ENCODE data around the gene SNED1.
"Not testable (repeated sequence)": the region's sequence is repeated elsewhere in the genome, so short reads cannot be mapped to it uniquely, and the experiment has no call there.

Gene SNED1

DNA sequence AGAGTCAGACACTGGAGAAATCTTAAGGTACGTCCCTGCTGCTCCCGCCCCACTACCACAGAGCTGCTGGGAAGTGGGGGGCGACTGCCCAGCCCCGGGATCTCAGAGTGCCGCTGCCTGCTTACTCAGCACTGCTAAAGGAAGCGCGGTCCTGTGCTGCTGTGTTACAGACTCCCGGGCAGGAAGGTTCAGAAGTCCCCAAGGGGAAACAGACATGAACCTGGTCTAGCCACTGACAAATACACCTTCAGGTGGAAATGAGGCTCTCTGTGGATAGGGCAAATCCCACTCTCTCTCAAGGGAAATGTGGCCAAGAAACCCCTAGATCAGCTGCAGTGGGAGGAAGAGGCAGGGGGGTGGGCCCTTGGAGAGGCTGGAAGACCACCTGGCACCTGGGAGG lies 90.0 kb downstream of the SNED1 start:
- no peak for DNase-seq (ENCODE audit: low read depth)

DNA sequence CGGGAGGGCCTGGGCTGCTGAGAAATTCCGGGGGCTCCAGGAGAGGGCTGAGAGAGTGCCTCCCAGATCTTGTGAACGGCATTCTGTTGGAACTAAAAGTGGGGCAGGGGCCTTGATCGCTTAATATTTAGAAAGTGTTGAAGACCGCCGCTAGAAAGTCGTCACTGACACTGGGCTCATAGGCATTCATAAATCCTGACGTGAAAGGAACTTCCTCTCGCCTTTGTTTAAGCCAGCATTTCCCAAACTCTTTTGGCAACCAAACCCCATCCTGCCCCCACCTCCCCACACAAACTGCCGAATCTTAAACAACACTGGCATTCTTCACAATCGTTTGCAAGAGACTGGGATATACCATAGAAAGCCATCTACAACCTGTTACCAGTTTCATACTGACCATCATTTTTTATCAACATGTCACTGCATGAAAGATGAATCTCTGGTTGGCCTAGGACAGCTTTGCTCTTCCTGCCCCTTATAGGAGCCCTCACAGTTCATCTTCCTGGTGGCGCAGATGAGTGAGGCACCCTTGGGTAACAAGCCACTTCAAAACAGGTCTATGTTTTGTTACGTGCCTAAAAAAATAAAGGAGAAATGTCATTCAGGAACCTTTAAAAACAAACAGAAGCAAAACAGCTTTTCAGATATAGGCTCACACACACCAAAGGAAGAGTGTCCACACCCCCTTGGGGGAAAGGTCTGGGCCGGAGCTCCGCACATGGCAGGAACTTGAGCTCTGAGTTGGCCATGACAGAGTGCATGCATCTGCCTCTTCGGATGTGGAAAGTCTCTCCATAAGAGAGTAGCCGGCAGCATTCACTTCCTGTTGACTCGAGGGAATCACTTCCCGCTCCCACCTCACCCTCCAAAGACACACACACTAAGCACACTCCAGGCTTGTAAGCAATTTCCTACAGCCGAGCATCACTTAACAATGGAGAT lies 90.6 kb downstream of the SNED1 start:
- DNase-seq (ENCODE audit: low read depth), result no peak

DNA sequence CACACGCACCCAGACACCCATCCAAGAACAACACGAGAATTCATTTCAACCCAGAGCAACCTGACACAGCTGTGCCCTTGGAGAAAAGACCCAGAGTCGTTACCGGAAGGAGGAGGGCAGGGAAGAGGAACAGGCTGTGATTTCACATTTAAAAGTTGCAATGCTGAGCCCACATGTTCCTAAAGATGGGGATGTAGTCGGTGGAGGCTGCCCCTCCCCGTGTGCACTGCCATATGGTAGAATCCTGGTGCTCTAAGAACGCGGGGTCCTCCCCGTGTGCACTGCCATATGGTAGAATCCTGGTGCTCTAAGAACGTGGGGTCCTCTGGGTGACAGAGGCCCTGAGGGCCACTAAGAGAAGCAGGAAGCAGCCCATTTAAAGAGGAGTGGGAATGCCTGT lies 92.8 kb downstream of the SNED1 start:
- DNase-seq (ENCODE audit: low read depth), result no peak

DNA sequence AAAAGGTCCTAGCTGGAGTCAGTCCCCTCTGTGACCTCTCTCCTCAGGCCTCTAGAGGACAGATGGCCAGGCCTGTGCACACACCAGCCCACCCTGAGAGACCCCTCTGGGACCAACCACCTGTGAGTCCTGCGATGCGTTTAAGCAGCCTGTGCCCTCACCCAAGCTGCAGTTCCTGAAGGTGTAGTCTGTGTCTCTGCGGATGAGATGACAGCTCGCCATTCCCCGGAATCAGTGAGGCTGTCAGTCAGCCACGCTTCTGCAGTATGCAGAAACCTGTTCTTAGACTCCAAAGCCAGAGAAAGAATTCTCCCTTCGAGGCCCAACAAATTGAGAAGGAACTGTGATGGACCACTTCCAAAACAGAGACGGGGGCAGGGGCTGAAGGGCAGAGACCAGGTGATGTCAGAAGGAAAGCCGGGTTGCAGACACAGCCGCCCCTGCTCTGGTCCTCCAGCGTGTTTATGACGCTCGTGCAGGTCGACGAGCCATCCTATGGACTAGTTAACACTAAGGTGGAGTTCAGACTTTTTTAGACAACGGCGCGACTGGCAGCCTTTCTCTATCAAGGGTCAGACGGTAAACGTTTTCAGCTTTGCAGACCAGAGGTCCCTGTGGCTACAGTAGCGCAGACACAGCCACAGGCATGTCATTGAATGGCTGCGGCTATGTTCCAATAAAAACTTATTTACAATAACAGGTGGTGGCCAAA lies 93.5 kb downstream of the SNED1 start:
- DNase-seq (ENCODE audit: low read depth), result no peak

DNA sequence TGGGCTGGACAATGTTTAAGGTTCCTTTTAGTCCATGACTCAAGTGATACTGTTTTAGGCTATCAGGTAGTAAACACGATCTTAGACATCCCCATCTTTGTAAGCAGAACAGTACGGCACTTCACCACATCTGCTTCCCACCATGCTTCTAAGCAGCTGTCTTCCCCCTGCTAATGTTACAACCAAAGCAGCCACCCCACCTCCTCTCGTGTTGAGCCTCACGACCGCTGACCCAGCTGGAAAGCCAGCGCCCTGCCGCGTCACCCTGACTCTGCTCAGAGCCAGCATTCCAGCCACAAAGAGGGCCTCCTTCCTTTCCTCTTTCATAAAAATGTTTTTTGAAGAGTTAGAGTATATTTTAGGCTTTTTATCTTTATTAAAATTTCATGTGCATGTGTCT lies 94.3 kb downstream of the SNED1 start:
- no peak for DNase-seq (ENCODE audit: low read depth)

DNA sequence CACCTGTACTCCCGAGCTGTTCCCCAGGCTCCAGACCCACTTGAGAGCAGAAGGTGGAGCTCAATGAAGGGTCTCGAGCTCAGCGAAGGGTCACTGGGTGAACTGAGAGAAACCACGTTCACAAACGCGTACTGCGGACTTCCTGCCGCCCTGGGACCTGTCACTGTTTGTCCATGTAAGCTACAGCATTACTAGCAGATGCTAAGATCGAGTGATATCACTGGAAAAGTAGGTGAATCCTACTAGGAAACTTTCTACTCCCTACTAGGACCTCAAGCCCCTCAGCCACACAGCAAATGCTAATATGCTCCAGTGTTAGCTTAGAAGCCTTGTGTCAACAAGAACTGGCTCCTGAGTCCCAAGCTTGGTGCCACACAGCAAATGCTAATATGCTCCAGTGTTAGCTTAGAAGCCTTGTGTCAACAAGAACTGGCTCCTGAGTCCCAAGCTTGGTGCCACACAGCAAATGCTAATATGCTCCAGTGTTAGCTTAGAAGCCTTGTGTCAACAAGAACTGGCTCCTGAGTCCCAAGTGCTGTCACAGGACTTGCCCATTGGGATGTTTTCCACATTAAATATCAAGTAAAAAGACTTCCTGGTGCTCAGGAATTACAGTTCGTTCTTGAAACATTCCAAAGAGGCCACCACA lies 94.8 kb downstream of the SNED1 start:
- not testable (repeated sequence) for DNase-seq (ENCODE audit: low read depth)

DNA sequence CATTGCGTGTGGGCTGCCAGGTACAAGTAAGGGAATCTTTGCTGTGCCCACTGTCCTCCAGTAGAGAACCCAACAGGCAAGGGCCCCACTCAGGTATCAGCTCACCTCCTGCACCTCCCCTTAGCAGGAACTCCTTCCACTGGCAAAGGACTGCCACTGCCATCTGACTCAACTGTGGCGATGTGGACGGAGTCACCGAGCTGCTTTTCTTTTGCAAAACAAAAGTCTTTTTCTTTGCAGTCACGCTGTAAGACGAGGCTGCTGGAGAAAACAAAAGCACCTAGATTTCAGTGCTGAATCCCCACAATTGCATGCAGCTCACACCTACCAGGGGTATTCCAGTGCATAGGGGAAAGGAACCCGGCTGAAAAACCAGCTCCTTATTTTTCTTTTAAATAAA lies 95.8 kb downstream of the SNED1 start:
- no peak for DNase-seq (ENCODE audit: low read depth)

DNA sequence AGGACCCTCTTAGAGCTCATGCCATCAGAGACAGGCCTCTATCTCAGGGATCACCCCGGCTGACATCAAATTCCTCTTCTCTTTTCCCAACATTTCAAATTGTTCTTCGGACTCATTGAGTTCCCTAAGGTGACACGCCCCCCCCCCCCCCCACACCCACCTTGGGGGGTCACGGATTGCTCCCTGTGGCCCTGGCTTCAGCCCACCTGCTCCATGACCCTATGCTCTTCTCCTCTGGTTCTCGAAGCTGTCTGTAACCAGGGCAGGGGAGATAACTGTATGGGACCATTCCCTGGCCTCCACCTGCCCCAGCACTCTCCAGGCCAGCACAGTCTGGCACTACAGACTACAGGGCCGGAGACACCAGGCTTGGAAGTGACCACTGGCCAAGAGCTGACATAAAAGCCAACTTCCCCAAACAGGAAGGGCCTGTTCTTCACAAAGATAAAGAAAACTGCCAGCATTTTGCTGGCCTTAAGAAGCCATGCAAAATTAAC lies 96.6 kb downstream of the SNED1 start:
- DNase-seq (ENCODE audit: low read depth), result no peak

DNA sequence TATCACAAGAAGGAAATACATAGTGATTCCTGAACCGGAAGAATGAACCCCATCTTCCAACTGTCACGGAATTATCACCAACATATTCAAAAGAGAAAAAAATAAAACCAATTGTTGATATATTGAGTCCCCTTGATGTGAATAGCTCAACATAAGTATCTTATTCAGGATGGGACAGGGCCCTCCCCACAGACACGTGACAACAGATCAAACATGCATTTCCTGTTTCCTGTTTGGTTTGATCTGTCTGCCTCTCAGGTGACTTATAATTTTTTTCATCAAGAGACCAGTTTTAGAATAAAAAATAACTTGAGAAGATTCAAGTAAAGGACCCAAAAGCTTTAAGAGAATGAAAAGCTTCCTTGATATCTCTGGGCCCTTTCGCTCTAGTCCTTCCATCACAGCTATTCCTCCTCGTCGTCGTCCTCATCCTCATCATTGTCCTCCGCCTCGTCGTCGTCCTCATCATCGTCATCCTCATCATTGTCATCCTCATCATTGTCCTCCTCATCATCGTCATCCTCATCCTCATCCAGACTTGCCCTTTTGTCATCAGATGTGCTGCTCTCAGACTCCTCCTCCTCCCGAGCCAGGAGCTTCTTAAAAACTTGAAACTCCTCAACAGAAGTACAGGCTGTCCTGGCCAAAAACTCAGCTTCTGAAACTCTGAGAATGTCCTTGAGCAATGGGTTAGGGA lies 97.3 kb downstream of the SNED1 start:
- DNase-seq (ENCODE audit: low read depth), result no peak

DNA sequence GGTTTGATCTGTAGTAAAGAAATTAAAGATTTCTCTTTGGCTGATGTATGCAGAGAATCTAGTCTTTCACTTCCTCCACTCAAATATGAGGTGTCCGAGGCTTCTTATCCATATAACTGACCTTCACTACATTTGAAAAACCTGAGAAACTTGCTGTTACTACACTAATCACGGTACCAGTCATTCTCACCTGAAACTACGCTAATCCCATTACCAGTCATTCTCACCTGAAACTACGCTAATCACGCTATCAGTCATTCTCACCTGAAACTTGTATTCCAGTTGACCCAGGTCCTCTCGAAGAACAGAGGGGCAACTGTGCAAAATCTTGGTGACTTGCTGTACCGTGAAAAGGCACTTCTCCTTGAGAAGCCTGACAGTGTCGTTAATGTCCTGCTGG lies 98.6 kb downstream of the SNED1 start:
- no peak for DNase-seq (ENCODE audit: low read depth)

DNA sequence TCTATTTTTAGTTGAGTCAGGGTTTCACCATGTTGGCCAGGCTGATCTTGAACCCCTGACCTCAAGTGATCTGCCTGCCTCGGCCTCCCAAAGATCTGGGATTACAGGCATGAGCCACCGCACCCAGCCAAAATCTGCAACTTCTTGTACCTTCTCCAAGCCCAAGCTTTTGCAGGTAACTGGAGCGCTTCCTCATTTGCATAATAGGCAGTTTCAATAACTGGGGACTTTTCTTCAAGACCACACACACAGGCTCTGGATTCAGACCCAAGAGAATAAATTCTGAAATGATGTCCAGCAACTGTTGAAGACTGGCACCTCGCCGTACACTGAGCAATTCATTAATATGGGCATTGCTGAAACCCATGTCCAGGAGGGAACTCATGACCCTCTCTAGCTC lies 100.8 kb downstream of the SNED1 start:
- DNase-seq (ENCODE audit: low read depth), result no peak

DNA sequence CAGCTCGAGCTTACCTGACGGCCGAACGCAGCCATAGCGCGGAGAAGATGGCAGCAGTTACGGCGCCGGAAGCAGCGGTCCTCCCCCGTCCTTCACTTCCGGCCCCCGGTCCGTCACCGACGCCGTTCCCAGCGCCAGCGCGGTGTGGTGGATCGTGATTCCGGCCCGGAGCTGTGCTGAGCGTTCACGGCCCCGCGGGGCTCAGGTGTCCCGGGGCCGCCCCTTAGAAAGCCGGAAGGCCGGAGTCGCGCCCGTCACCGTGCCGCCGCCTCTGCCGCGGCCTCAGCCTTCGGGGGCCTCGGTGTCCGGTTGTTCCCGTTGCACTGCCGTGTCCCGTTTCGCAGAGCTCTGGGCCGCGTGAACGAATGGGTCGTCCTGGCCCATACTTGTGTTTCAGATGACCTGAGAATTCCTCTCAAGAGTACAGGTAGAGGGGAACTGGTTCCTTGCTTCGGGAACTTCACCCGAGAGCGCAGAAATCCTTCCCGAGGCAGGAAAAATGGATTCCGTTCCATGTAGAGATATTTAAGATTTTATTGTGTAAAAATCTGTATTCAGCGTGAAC lies 103.9 kb downstream of the SNED1 start, which contains the start of gene MTERF4:
Gene MTERF4, minus strand, starts transcription at position 49 of the 565 bp plus-strand sequence. Its CDS starts 14 bp downstream, at position 35.
- peak; percentile 81 for DNase-seq (ENCODE audit: low read depth)

DNA sequence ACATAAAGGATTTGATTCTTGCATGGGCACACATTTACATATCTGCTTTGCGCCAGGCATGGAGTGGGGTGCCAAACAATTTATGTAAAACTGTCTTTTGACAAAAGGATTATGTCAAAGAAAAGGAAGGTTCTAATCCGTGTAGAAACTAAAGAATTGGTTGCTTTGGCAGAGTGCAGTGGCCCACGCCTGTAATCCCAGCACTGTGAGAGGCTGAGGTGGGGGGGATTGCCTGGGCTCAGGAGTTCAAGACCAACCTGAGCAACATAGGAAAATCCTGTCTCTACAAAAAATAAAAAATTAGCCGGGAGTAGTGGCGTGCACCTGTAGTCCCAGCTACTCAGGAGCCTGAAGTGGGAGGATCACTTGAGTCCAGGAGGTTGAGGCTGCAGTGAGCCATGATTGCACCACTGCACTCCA lies 104.8 kb downstream of the SNED1 start:
- no peak for DNase-seq (ENCODE audit: low read depth)

DNA sequence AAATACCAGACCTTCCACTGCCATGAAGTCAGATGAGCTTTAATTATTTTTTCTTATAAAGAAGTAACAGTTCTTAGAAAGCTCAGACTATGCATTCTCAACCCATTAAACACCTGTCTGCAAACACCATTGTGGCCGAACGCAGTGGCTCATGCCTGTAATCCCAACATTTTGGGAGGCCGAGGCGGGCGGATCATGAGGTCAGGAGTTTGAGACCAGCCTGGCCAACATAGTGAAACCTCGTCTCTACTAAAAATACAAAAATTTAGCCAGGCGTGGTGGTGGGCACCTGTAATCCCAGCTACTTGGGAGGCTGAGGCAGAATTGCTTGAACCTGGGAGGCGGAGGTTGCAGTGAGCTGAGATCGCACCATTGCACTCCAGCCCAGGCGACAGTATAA lies 106.2 kb downstream of the SNED1 start:
- DNase-seq (ENCODE audit: low read depth), result not testable (repeated sequence)

DNA sequence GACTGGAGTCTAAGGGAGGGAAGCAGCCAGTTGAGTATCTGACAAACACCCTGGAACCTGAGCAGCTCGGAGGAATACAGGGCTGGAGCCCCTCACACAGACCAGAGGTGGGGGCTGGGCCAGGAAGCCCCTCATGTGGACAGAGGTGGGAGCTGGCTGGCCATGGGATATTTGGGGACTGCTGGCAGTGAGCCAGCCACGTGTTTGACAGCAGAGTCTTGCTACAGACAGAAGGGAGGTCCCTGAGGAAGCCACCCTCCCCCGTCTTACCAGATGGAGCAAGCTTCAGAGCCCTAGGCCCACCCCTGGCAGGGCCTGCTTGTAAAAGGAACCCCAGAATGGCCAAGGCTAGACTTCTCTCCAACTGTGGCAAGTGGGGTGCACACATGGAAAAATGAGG lies 107.2 kb downstream of the SNED1 start:
- no peak for DNase-seq (ENCODE audit: low read depth)

DNA sequence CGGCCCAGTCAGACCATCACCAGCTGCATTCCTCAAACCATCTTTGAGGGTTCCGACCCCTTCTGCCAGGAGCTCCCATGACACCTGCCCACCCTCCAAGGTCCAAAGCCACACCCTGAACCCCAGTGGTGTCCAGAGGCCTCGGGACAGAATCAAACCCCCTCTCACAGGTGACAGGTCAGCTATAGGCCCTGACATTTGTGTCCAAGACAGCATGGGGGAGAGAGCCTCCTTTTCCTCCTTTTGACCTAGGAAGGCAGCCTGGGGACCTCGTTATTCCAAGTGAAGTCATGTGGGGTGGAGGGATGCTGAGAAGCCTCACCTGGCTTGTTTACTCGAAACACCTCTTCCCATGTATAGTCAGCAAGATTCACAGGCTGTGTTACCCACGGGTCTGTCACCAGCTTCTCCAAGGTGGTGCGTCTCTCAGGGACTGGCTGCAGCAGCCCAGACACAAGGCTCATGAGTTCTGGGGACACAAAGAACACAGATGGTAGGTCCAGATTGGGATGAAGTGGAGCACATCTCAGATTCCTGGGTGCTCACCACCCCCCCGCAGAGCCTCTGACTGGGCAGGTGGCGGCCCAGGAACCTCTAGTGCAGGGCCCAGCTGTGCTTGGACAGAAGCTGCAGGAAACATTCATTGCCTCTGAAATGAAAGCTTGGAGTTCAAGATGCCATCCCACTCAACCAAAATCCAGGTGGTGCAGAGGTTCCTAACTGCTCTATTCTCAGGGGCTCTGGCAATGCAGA lies 108.8 kb downstream of the SNED1 start:
- no peak for DNase-seq (ENCODE audit: low read depth)

DNA sequence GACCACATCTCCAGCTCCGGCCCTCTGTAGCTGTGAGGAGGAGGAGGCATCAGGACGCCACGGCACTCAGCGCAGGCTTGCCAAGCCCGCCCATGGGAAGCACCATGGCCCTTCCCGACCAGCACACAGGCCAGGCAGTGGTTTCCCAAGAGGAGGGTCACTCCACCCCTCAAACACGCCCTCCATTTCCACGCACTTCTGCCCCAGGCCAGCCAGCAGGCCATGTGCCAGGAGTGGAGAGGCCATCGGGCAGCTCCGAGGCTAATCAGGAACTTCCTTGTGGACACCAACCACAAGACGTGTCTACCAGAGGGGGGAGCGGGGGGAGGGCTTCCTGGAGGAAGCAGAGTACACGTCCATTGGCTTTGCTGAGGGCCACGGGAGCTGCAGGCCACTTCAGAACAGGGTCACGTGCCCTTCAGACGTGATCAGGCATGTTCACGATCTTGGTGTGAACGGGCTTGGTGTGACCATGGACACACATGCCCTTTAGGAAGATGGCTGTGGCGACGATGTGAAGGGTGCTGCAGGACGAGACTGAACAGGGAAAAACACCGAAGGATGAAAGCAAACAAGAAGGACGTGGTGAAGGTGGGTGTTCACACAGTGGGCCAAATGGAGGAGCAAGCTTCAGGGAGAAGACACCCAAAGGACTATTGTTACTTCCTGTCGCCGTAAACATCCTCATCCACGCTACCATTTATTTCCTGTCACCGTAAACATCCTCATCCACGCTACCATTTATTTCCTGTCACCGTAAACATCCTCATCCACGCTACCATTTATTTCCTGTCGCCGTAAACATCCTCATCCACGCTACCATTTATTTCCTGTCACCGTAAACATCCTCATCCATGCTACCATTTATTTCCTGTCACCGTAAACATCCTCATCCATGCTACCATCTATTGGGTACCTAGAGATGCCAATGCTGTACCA lies 110.1 kb downstream of the SNED1 start:
- DNase-seq (ENCODE audit: low read depth), result no peak

DNA sequence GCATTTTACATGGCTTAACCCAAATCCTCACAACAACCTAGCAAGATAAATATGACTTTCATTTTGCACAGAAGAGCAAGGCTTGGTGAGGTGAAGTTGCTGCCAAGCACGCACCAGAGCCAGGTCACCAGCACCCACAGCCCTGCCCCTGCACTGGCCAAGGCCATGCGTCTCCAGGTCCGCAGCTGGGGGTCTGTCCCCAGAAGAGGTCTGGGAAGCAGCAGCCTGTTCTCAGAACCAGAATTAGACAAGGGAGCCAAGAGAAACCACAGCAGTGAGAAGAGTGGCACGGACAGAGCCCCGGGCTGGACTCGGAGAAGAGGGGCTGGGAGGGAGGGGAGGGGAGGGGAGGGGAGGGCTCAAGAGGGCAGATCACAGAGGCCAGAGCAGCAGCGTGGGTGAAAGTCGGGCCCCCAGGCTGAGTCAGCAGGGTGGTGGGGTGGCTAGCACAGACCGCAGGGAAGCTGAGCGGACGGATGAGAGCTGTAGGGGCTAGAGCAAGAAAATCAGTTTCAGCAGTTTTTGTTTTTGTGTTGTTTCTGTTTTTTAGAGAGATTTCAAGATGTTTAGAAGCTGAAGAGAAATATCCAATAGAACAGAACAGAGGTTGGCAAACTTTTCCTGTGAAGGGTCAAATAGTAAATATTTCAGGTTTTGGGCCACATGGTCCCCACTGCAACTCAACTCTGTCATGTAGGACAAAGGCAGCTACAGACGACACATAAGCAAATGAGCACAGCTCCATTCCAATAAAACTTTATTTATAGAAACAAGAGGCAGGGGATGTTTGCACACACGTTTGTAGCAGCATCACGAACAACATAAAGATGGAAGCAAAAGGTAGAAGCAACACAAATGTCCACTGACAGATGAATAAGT lies 111.0 kb downstream of the SNED1 start:
- DNase-seq (ENCODE audit: low read depth), result no peak

All from activated T-cell treated with anti-CD3 and anti-CD28 coated beads for 1 hour (primary cell).